Activated naive CD4-positive, alpha-beta T cell treated with anti-CD3 and anti-CD28 coated beads for 36 hours (primary cell): ENCODE measurements around the gene HID1. TPM values are rescaled to one million over a fixed set of nuclear protein-coding genes. Genes with fewer than 3 reads are reported as not detected.
"Not testable (repeated sequence)": the region's sequence is repeated elsewhere in the genome, so short reads cannot be mapped to it uniquely, and the experiment has no call there.

Experiments
- CTCF ChIA-PET: fragments of 350-600 bp; sonication (Branson Sonifier 250); formaldehyde crosslinking; loops from one replicate; lab custom pipeline; 2021; ENCODE audit warnings: antibody characterized with exemption; lab: Charles Lee
- DNase-seq: peaks from one replicate; pipeline ENCODE4 v3.0.0-alpha.2; 2020
- H3K27ac Mint-ChIP-seq: one replicate; pipeline ENCODE4 v1.8.0; 2021; ENCODE audit warnings: mild to moderate bottlenecking, mixed read lengths
- H3K27me3 Mint-ChIP-seq: one replicate; pipeline ENCODE4 v1.8.0; 2021; ENCODE audit warnings: low read depth, mixed read lengths
- H3K36me3 Mint-ChIP-seq: one replicate; pipeline ENCODE4 v1.8.0; 2021; ENCODE audit warnings: low read depth, mixed read lengths
- H3K4me1 Mint-ChIP-seq: one replicate; pipeline ENCODE4 v1.8.0; 2021; ENCODE audit warnings: low read depth, mixed read lengths
- H3K4me3 Mint-ChIP-seq: one replicate; pipeline ENCODE4 v1.8.0; 2021; ENCODE audit warnings: mild to moderate bottlenecking, moderate library complexity, mixed read lengths
- H3K9me3 Mint-ChIP-seq: one replicate; pipeline ENCODE4 v1.8.0; 2021; ENCODE audit warnings: mixed read lengths
- intact Hi-C: fragments of 100-400 bp; cut with micrococcal nuclease; formaldehyde crosslinking; loops from one replicate; pipeline ENCODE4 v1.15.1; 2023
- total RNA-seq, 2 experiments: library from RNA; stranded (reverse); gene quantifications; one replicate each; pipeline ENCODE4 v1.2.3, GENCODE V29; 2021

Gene HID1
- total RNA-seq, 2 experiments from 2014 or later: 0.91 to 1.6 TPM

DNA sequence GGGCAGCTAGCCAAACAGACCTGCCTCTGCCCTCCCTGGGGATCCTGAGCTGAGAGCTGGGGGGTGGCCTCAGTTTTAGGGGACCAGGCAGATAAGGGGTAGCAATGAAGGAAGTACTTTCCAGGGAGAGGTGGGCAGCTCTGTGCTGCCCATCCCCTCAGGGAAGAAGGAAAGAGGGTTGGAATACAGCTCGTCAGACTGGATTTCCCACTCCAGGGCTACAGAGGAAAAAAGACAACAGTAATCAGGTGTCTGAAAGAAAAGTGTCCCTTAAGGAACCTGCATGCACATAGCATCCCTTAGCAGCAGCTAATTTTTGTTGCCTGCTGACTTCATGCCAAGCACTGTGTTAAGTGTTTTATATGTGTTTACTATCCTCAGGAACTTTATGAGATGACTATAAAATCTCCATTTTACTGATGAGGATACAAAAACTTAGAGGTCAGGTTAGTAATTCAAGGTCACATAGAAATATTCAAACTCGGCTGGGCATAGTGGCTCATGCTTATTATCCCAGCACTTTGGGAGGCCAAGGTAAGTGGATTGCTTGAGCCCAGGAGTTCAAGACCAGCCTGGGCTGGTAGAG, 36.7 kb upstream of the HID1 start:
- Mint-ChIP-seq H3K27ac (no peak overlapping the region), H3K4me1 (peaks cover 24% of the 10 kb centered on the region), H3K27me3 (no peaks in the 10 kb centered on the region), H3K36me3 (peaks cover 3% of the 10 kb centered on the region), H3K4me3 (no peak overlapping the region), H3K9me3 (no peaks in the 10 kb centered on the region)
- intact Hi-C loops: no loop called here
- CTCF ChIA-PET: interaction anchor here (1.0 to 4.3 kb wide), 3 partner anchors 9 to 48 kb away, joined by 3 to 56 read pairs (median 25); no protein-coding TSS in a partner anchor
- no peak for DNase-seq

DNA sequence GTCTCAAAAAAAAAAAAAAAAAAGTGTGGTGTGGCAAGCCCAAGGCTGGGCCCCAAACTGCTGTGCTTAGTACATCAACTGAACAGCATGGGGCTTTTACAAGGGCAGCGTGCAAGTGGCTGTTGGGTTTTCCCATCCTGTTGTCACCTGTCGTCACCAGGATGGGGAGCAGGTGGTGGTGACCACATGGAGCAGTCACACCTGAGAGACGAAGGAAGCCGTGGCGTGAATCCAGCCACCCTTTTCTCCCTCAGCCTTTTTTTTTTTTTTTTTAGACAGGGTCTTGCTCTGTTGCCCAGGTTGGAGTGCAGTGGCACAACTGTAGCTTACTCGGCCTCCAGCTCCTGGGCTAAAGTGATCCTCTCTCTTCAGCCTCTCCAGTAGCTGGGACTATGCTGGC, 35.8 kb upstream of the HID1 start:
- H3K27ac Mint-ChIP-seq: no peak overlapping the region
- peaks cover 18% of the 10 kb centered on the region for H3K4me1 Mint-ChIP-seq
- no peak for DNase-seq
- no peaks in the 10 kb centered on the region for H3K9me3 Mint-ChIP-seq
- H3K36me3 Mint-ChIP-seq: no peaks in the 10 kb centered on the region
- intact Hi-C loops: no loop called here
- no peak overlapping the region for H3K4me3 Mint-ChIP-seq
- no peaks in the 10 kb centered on the region for H3K27me3 Mint-ChIP-seq
- CTCF ChIA-PET: interaction anchor here (3.7 kb wide), 1 partner anchor 47 kb away, joined by 25 read pairs; no protein-coding TSS in a partner anchor

DNA sequence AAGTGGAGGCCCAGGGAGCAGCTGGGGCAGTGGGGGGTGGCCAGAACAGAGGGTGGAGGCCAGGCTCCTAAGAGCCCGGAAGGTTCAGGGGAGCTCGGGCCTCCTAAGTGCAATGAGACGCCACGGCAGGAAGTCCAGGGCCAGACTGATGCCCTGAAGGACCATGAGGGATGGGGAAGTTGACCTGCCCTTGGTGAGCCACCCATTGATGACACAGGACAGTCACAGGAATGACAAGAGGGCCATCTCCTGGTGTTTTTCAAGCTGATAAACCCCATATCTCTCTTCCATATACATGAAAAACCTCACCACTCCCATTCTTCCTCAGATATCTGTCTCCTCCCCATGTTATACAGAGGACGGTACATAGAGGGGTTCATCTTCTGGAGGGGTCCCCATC, 34.1 kb upstream of the HID1 start:
- Mint-ChIP-seq H3K27me3 (no peaks in the 10 kb centered on the region), H3K4me1 (peaks cover 7% of the 10 kb centered on the region), H3K4me3 (no peak overlapping the region), H3K27ac (no peak overlapping the region), H3K9me3 (no peaks in the 10 kb centered on the region), H3K36me3 (no peaks in the 10 kb centered on the region)
- intact Hi-C loops: loop anchor here (1.0 kb wide), 1 partner anchor 45 kb away; no protein-coding TSS in a partner anchor
- CTCF ChIA-PET: interaction anchor here (0.6 to 3.7 kb wide), 4 partner anchors 8 to 51 kb away, joined by 3 to 25 read pairs (median 5); no protein-coding TSS in a partner anchor
- DNase-seq: no peak

DNA sequence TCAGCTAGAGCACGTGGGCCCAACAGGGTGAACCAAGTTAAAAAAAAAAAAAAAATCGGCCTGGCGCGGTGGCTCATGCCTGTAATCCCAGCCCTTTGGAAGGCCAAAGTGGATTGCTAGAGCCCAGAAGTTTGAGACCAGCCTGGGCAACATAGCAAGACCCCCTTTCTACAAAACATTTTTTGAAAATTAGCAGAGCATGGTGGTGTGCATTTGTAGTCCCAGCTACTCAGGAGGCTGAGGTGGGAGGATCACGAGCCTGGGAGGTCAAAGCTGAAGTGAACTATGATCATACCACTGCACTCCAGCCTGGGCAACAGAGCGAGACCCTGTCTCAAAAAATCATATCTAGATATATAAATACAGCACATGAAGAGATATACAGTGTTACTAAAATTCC, 33.5 kb upstream of the HID1 start:
- H3K4me1 Mint-ChIP-seq, H3K4me3 Mint-ChIP-seq, H3K9me3 Mint-ChIP-seq, H3K27ac Mint-ChIP-seq, H3K27me3 Mint-ChIP-seq, H3K36me3 Mint-ChIP-seq, DNase-seq: not testable (repeated sequence)
- intact Hi-C loops: loop anchor here (1.0 kb wide), 1 partner anchor 45 kb away; no protein-coding TSS in a partner anchor
- CTCF ChIA-PET: interaction anchor here (0.6 to 3.7 kb wide), 6 partner anchors 9 to 215 kb away, joined by 3 to 25 read pairs (median 4); no protein-coding TSS in a partner anchor

DNA sequence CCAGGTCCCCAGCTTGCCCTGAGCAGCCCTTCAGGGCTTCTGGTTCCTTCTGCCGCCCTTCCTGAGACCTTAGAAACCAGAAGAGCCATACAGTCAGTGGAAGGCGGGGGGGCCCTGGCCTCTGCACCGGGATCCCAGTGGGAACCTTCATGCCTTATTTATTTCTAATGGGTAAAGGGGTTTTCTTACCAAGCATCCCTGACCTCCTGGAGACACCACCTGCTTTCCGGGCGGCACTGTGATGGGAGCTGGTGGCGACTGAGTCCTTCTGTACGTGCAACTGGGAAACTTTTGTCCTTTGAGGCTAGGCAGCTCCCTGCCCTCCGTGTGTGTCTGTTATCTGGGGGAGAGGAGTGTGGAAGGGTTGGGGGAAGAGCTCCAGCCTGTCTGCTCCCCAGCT, 32.7 kb upstream of the HID1 start:
- CTCF ChIA-PET: interaction anchor here (1.2 to 3.0 kb wide), 3 partner anchors 44 to 214 kb away, joined by 3 to 14 read pairs (median 4); no protein-coding TSS in a partner anchor
- no peaks in the 10 kb centered on the region for H3K36me3 Mint-ChIP-seq
- H3K27me3 Mint-ChIP-seq: no peaks in the 10 kb centered on the region

DNA sequence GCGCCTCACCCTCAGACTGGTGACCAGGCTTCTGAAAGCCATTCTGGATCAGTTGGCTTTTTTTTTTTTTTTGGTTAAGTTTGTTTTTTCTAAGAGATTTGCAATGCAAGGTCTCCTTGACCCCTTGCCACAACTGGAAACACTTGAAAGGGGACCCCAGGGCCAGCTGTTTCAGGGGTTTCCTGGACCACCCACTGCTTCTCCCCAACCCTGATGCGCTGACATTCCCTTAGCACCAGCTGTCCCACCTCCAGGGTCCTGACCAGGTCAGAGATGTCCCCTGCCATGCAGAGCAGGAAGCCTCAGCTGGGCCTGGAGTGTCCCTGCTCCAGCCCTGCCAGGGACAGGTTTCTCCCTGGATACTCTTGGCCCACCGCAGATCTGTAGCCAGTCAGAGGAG, 31.8 kb upstream of the HID1 start:
- Mint-ChIP-seq H3K4me1 (no peaks in the 10 kb centered on the region), H3K27ac (no peak overlapping the region), H3K36me3 (no peaks in the 10 kb centered on the region), H3K9me3 (no peaks in the 10 kb centered on the region), H3K27me3 (no peaks in the 10 kb centered on the region), H3K4me3 (no peak overlapping the region)
- intact Hi-C loops: no loop called here
- no peak for DNase-seq
- CTCF ChIA-PET: interaction anchor here (3.0 kb wide), 1 partner anchor 43 kb away, joined by 14 read pairs; no protein-coding TSS in a partner anchor

More for the DNA sequence above, 32.7 kb upstream of the HID1 start:
- Mint-ChIP-seq H3K4me3 (no peak overlapping the region), H3K4me1 (no peaks in the 10 kb centered on the region), H3K9me3 (no peaks in the 10 kb centered on the region), H3K27ac (no peak overlapping the region)
- DNase-seq: no peak
- intact Hi-C loops: no loop called here

DNA sequence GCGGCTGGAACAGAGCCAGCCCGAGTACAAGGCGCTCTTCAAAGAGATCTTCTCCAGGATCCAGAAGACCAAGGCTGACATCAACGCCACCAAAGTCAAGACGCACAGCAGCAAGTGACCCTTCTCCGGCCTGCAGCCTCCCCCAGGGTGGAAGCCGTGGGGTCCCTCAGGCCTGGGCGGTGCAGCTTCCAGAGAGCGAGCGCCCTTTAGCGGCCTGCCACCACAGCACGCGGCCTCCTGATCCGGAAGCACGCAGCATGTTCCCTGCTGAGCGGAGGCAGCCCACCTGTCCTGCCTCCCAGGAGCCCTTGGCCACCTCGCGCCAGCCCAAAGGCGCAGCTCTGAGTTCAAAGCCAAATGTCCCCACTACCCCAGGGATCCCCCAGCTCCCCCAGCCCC, 31.4 kb upstream of the HID1 start:
- intact Hi-C loops: no loop called here
- Mint-ChIP-seq H3K36me3 (no peaks in the 10 kb centered on the region), H3K4me3 (no peak overlapping the region), H3K4me1 (no peaks in the 10 kb centered on the region), H3K9me3 (no peaks in the 10 kb centered on the region), H3K27ac (no peak overlapping the region), H3K27me3 (no peaks in the 10 kb centered on the region)
- DNase-seq: no peak
- CTCF ChIA-PET: interaction anchor here (3.0 kb wide), 1 partner anchor 42 kb away, joined by 14 read pairs; no protein-coding TSS in a partner anchor

DNA sequence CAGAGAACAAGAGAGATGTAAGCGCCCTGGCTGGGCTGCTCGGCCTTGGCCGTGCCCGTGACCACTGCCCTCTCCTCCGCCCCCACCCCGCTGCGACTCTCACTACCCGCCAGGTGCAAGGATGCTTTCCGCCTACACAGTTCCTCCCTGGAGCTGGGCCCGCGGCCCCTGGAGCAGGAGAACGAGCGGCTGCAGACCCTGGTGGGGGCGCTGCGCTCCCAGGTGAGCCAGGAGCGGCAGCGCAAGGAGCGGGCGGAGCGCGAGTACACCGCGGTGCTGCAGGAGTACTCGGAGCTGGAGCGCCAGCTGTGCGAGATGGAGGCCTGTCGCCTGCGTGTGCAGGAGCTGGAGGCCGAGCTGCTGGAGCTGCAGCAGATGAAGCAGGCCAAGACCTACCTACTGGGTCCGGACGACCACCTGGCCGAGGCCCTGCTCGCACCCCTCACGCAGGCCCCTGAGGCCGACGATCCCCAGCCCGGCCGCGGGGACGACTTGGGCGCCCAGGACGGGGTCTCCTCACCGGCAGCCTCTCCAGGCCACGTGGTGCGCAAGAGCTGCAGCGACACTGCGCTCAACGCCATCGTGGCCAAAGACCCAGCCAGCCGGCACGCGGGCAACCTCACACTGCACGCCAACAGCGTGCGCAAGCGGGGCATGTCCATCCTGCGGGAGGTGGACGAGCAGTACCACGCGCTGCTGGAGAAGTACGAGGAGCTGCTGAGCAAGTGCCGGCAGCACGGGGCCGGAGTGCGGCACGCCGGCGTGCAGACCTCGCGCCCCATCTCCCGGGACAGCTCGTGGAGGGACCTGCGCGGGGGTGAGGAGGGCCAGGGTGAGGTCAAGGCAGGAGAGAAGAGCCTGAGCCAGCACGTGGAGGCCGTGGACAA, 30.8 kb upstream of the HID1 start:
- Mint-ChIP-seq H3K4me1 (peaks cover 2% of the 10 kb centered on the region), H3K9me3 (no peaks in the 10 kb centered on the region), H3K27ac (no peak overlapping the region), H3K36me3 (no peaks in the 10 kb centered on the region), H3K4me3 (no peak overlapping the region), H3K27me3 (no peaks in the 10 kb centered on the region)
- no peak for DNase-seq
- CTCF ChIA-PET: interaction anchor here (3.0 kb wide), 1 partner anchor 42 kb away, joined by 14 read pairs; no protein-coding TSS in a partner anchor
- intact Hi-C loops: no loop called here

DNA sequence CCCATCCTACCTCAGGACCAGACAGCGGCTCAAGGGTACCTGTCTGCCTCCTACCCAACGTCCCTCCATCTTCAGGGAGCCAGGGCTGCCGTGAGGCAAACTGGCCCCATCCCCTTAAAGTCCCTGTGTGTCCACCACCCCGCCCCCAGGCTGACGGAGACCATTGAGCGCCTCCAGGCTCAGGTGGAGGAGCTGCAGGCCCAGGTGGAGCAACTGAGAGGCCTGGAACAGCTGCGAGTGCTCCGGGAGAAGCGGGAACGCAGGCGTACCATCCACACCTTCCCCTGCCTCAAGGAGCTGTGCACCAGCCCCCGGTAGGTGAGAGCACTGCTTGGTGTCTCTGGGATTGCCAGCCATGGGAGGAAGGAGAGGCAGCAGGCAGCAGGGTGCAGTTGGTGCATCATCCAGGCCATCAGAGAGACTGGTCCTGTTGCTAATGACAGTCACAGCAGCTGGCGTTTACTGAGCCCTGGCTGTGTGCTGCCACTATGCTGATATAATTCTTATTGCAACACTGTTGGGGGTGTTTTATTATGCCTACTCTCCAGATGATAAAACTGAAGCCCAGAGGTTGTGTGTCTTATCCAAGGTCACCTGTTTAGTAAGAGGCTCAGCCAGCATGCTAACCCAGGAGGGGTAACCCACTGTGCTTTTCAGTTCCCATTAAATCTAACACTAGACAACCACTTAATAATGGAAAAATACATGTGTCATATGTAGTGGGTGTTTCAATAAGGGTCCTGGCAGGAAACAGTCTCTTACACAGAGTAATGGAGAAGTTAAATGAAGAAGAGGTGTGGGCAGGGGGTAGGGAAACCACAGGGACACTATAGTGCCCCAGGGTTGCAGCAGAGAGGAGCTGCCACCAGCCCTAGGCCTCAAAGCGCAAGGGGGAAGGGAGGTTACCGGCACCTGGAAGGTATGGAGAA, 29.6 kb upstream of the HID1 start:
- no peaks in the 10 kb centered on the region for H3K36me3 Mint-ChIP-seq
- no peak overlapping the region for H3K4me3 Mint-ChIP-seq
- intact Hi-C loops: no loop called here
- H3K9me3 Mint-ChIP-seq: no peaks in the 10 kb centered on the region
- H3K27ac Mint-ChIP-seq: no peak overlapping the region
- CTCF ChIA-PET: no interaction called here
- H3K4me1 Mint-ChIP-seq: peaks cover 2% of the 10 kb centered on the region
- DNase-seq: no peak
- H3K27me3 Mint-ChIP-seq: no peaks in the 10 kb centered on the region

DNA sequence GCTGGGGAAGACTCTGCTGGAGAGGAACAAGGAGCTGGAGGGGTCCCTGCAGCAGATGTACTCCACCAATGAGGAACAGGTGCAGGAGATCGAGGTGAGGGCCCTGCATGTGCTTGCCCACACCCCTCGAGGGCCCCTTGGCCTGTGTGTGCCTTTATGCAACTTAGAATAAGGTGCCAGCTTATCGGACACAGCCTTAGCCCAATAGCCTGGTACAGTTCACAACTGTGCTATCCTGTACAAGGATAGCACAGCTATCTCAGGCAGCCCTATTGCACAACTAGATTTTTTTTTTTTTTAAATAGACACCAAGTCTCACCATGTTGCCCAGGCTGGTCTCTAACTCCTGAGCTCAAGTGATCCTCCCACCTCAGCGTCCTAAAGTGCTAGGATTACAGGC, 27.0 kb upstream of the HID1 start:
- no peak overlapping the region for H3K27ac Mint-ChIP-seq
- intact Hi-C loops: no loop called here
- H3K36me3 Mint-ChIP-seq: no peaks in the 10 kb centered on the region
- peaks cover 2% of the 10 kb centered on the region for H3K4me1 Mint-ChIP-seq
- no peak for DNase-seq
- no peaks in the 10 kb centered on the region for H3K9me3 Mint-ChIP-seq
- CTCF ChIA-PET: interaction anchor here (0.7 to 1.6 kb wide), 5 partner anchors 9 to 114 kb away, joined by 3 to 8 read pairs (median 5); partner anchors contain the start of gene MRPL58
- H3K27me3 Mint-ChIP-seq: no peaks in the 10 kb centered on the region
- no peak overlapping the region for H3K4me3 Mint-ChIP-seq

DNA sequence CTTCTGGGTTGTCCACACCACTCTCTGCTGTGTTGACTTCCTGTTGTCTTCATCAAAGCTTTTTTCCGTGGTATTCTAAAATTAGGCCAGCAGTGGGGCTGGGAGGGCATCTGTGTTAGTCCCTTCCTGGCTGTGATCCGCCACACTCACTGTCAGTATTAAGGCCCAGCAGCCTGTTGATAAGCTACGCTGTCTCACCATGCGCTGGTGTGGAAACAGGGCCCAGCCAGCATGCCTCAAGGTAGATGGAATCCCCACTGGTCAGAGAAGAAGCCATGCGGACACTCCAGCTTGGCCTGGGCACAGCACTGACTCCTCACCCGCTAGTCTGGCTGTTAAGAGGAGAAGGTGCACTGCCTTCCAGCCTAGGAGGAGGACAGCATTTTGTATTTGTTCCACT, 26.2 kb upstream of the HID1 start:
- peaks cover 2% of the 10 kb centered on the region for H3K4me1 Mint-ChIP-seq
- no peaks in the 10 kb centered on the region for H3K36me3 Mint-ChIP-seq
- no peaks in the 10 kb centered on the region for H3K27me3 Mint-ChIP-seq
- no peak overlapping the region for H3K27ac Mint-ChIP-seq
- no peak overlapping the region for H3K4me3 Mint-ChIP-seq
- CTCF ChIA-PET: interaction anchor here (0.9 to 1.6 kb wide), 3 partner anchors 14 to 115 kb away, joined by 5 to 8 read pairs (median 6); partner anchors contain the start of gene MRPL58
- no peaks in the 10 kb centered on the region for H3K9me3 Mint-ChIP-seq
- intact Hi-C loops: no loop called here
- no peak for DNase-seq
